ENCODE results near the gene MYO5C.

Gene MYO5C

DNA sequence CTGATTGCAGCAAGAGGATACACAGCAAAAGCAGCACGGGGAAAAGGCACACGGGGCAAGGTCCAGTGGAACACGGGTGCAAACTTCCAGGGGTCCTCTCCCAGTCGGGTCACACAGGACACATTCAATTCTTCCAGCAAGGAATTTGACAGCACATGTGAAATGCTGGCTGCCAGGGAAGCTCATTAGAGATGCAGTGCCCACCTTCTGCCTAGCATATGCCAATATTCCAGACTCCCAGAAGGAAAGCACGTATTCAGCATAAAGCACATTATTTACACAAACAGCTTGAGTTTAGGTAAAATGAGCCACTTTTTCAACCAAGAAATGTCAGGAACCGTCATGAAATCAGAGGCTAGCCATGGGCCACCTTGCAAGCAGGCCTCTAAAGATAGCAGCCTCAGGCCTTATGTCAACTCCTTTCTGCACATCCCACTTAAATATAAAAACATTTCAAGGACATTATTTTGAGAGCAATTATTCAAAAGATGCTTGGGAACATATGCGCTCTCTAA lies 19.3 kb downstream of the MYO5C start:
- DNase-seq = no peak

DNA sequence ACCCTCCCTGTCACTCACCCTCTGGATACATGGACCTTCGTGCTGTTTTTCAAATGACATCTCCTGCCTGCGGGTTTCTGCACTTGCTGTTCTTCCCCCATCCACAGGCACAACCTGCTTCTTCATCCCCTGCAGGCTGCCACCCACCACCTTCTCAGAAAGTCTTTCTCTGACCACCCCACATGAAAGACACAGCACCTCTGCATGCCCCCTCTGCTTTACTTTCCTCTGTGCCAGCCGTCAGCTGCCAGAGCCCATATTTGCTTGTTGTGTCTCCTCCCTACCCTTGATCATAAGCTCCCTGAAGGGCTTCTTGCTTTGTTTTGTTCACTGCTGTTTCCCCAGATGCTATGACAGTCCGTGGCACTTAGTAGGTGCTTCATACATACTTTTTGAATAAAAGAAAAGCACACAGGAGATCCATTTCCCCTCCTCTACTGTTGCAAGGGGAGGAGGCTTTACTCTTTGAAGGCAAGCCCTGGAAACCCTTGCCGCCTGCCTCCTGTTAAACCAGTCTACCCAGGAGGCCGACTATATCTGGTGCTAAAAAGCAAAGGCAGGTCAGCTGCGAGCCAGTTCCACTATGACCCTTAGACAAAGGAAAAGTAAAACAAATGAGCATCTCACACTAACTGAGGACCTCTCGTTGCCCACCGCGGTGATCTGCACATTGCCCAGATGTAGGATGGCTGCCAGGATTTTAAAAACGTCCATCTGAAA lies 31.9 kb downstream of the MYO5C start:
- DNase-seq = no peak

GRCh38 chr15:52262364-52262763 lies 33.2 kb downstream of the MYO5C start:
- no peak for DNase-seq

GRCh38 chr15:52261498-52262242 lies 33.9 kb downstream of the MYO5C start:
- DNase-seq = peak; percentile 73

GRCh38 chr15:52261026-52261425 lies 34.6 kb downstream of the MYO5C start:
- DNase-seq = no peak

- DNase-seq = no peak
Measured at GRCh38 chr15:52259503-52259902, 36.1 kb downstream of the MYO5C start.

- DNase-seq = no peak
Measured at GRCh38 chr15:52258461-52258860, 37.1 kb downstream of the MYO5C start.

DNA sequence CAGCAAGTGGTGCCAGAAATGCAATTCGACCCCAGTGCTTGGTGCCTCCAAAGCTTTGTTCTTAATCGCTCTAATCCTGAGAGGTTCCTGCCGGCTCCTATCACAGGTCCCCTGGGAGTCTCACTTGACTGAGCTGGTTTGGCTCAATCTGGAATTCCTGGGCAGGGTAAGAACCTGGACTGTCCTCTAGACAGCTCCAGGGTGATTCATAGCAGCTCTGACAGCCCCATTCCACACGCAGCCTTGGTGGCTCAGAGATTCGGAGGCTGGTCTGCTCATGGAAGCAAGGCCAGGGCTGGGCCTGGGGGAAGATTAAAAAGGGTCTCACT lies 37.9 kb downstream of the MYO5C start:
- DNase-seq = no peak

GRCh38 chr15:52256930-52257733 lies 38.5 kb downstream of the MYO5C start:
- no peak for DNase-seq

GRCh38 chr15:52256366-52256765 lies 39.2 kb downstream of the MYO5C start:
- DNase-seq = peak; percentile 79

DNA sequence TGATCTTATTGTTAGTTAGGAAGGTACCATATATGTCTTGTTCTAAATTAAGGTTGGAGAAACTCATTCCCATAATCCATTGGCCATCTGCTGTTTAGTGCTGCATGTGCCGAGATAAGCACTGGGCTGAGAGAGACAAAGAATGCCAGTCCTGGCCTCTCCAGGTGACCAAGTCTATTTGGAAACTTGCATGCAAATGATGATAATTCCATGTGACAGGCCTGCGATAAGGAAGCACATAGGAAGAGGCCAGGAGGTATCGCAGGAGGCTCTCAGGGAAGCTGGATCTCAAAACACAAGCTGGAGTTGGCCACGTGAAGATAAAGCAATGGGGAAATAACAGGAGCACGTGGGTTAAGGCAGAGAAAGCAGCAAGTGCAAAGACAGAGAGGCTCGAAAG lies 39.7 kb downstream of the MYO5C start:
- no peak for DNase-seq

DNA sequence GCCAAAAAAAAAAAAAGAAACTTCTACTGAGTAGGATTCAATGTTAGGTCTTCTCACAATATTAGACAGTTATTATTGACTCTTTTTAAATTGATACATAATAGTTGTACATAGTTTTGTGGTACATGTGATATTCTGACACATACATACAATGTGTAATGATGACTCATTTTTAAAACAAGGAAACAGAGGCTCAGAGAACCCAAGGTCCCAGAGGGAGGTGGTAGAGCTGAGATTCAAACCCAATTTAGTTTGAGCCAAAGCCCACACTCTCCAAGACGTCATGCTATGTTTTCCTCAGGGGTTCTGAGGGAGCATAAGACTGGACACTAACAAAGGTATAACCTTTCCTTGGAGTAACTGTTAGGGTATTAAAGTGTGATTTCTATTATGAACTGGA lies 40.6 kb downstream of the MYO5C start:
- DNase-seq = no peak

GRCh38 chr15:52254391-52254790 lies 41.2 kb downstream of the MYO5C start:
- DNase-seq = peak; percentile 16

DNA sequence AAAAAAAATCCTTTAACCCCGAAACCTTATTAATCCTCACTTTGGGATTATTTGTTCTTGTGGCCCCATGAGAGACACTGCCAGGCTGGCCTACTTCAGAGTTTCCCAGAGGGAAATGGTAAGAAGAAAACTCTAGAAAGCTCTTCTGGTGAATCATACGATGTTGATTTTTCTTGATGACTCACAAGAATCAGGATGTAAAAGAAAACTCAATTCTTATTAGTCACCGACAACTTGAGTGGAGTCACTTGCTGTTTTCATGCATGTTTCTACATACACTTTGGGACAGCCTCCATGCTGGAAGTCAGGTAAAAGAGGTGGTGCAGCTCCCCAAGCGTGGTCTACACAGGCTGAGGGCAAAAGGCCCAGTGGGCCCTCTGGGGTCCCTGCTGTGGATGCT lies 42.8 kb downstream of the MYO5C start:
- DNase-seq = no peak

DNA sequence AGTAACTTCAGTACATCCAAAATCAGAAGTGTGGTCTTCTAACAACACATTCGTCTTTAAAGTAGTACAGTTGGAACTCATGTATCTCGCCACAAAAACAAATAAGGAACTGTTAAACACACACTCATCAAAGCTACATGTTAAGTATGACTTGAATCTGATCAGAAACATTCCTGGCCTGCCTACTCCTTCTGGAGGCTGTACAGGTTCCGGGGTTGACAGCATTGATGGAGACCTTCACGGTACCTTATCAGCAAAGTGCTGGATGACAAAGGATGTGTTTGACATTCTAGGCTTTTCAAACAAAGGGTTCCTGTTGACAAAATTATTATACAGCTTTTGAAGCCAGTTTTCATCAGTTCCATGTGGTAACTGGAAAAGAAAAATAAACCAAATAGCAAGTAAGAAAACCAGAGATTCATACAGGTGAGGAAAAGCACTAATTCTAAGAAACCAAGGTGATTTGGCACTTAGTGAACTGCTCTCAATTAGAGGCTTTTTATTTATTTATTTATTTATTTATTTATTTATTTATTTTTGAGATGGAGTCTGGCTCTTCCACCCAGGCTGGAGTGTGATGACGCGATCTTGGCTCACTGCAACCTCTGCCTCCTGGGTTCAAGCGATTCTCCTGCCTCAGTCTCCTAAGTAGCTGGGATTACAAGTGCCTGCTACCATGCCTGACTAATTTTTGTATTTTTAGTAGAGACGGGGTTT lies 44.3 kb downstream of the MYO5C start:
- no peak for DNase-seq

DNA sequence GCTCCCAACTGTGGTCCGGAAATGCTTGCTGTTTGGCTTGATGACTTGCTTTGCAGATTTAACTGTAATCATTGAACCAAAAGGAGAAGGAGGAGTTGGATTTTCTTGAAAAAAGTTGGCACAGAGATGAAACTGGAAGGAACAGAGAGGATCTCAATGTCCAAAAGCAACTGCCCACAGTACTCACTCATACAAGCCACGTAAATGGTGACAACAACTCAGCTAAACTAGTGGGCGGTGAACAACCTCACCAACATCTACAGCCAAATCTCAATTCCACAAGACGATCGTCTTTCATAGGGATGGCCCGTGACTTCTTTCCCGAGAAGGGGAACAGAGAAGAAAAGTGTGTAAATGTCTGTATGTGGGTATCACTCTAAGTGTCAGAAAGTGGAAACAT lies 48.1 kb downstream of the MYO5C start:
- no peak for DNase-seq

GRCh38 chr15:52246686-52247431 lies 48.7 kb downstream of the MYO5C start:
- DNase-seq = peak; percentile 72

DNA sequence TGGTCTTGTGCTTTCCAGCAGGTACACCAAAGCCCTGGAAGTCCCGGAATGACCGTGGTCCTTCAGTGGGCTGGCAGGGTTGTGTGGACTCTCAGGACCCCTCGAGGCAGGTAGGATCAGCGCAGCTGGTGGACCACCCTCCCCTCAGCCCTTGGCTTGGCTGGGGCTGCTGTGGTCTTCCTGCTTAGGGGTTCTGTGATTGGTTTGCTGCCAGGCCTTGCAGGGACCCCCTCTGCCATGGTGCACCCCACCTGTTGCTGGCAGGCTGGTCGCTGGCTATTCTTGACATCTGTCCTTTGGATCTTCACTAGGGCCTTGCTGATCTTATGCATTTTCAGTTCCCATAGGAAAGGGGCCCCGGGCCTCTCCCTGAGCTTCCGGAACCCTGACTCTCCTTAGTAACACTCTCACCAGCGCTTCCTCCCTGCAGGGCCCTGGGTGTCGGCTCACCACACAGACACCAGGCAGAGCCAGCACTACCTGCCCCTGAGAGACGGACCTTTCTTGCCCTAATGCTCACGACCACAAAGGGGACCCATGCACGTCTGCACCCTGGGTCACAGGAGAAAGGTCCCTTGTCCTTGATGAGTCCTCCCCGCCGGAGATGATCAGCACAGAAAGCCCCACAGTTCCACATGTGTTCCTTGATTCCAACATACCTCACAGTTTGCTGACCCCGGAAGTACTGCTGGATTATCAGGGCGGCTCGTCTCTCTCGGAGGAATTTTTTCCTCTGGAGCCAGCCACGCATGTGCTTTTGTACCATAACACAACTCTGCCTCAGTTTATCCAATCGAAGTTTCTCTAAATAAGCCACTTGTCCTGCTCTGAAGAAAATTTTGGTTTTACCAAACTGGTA lies 51.7 kb downstream of the MYO5C start:
- no peak for DNase-seq

DNA sequence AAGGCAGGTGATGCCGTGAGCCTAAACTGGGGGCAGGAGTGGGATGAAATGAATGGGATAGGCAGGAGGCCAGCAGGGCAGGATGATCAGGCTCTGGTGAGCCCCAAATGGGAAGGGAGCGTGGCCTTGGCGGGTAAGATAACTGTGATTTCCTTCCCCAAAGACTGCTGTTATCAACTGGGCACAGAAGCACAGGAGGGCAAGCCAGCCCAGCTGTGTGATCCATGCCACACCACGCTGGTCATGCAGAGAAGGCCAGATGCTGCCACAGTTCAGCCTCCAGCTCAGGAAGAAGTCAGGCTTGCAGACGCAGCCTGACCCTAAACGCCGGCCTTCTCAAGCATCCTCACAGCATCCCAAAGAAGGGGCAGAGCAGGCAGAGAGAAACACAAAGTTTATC lies 52.3 kb downstream of the MYO5C start:
- peak; percentile 46 for DNase-seq

DNA sequence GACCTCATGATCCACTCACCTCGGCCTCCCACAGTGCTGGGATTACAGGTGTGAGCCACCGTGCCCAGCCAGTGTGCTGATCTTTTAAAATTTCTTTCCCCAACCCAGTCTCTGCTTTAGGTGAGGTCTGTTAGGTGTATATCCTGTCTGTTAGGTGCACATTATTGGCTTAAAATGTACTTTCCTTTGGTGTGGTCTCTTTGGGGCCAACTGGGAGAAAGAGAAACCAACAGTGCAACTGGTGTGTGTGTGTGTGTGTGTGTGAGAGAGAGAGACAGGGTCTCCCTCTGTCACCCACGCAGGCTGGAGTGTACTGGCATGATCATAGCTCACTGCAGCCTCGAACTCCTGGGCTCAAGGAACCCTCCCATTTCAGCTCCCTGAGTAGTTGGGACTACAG lies 54.1 kb downstream of the MYO5C start:
- DNase-seq = no peak

- no peak for DNase-seq
Measured at GRCh38 chr15:52240166-52240565, 55.4 kb downstream of the MYO5C start.
